HepG2 (cell line): ENCODE results near the gene HIBADH. TPM values are rescaled to one million over a fixed set of nuclear protein-coding genes. Genes with fewer than 3 reads are reported as not detected.

Experiments used
- ATAC-seq: fragments of 200-7000 bp; cut with Tn5 transposase; 3 replicates; pipeline ENCODE4 v1.9.1; 2020; ENCODE audit warnings: mild to moderate bottlenecking, moderate library complexity
- BruUV-seq: library from RNA; stranded (reverse); fragments of 400-500 nt; replicated peaks from 2 replicates; lab custom pipeline; 2021; lab: Mats Ljungman, UMichigan
- CTCF ChIA-PET: fragments of 300-600 bp; formaldehyde crosslinking; extraction: SDS; loops from one replicate; lab custom pipeline; 2021; ENCODE audit warnings: low total read pairs, inconsistent platforms, low intra/inter-chr PET ratio; lab: Yijun Ruan, JAX
- POLR2A ChIA-PET: fragments of 350-600 bp; sonication (Branson Sonifier 250); formaldehyde crosslinking; loops from one replicate; lab custom pipeline; 2020; ENCODE audit warnings: antibody characterized with exemption, inconsistent platforms; lab: Yijun Ruan, JAX
- DNase-seq: peaks from one replicate; pipeline ENCODE4 v3.0.0-alpha.2; 2015; ENCODE audit warnings: low spot score
- FAIRE-seq: peaks from 3 replicates; lab custom pipeline; 2011; peaks lifted over from hg19 to GRCh38; lab: Jason Lieb, UNC
- H2AFZ ChIP-seq: one replicate; pipeline ENCODE4 v1.6.1; 2011; ENCODE audit warnings: low read length, inconsistent platforms
- H3K27ac ChIP-seq: fragments of 300-600 bp; 3 replicates; pipeline ENCODE4 v1.8.0; 2011; ENCODE audit warnings: mixed run types, mild to moderate bottlenecking, mixed read lengths, low read length, inconsistent platforms; ENCODE audit not compliant: insufficient read depth; ENCODE audit errors: extremely low read length
- H3K27me3 ChIP-seq, 2 experiments: fragments of 200-600 bp in 1 of 2; 2 replicates in 1 of 2; 3 replicates in 1 of 2; pipeline versions ENCODE4 v1.6.0 to v1.8.0; 2011; ENCODE audit warnings: low read length in 2 of 2, mild to moderate bottlenecking in 2 of 2, moderate library complexity in 2 of 2, inconsistent platforms in 1 of 2; ENCODE audit not compliant: insufficient read depth in 2 of 2, control insufficient read depth in 1 of 2
- H3K36me3 ChIP-seq, 2 experiments: fragments of 200-600 bp in 1 of 2; replicated peaks in 1 of 2; 2 replicates in 1 of 2; 3 replicates in 1 of 2; pipeline versions ENCODE4 v1.5.1 to v1.8.0; 2011; ENCODE audit warnings: low read length in 2 of 2, inconsistent platforms in 1 of 2; ENCODE audit not compliant: insufficient read depth in 2 of 2, control insufficient read depth in 1 of 2
- H3K4me1 ChIP-seq: 2 replicates; pipeline ENCODE4 v1.5.1; 2012; ENCODE audit warnings: low read length, inconsistent platforms; ENCODE audit not compliant: insufficient read depth
- H3K4me2 ChIP-seq: 2 replicates; pipeline ENCODE4 v1.6.0; 2011; ENCODE audit warnings: low read depth, low read length, inconsistent platforms
- H3K4me3 ChIP-seq, 3 experiments: fragments of 200-600 bp in 1 of 3; sonication (generic), shearing (Covaris generic) in 1 of 3; replicated peaks in 1 of 3; 2 replicates each; pipeline ENCODE4 v1.5.1; 2011 to 2016; ENCODE audit warnings: low read length in 3 of 3, inconsistent platforms in 2 of 3, low read depth in 2 of 3, mild to moderate bottlenecking in 2 of 3, control low read depth in 1 of 3, mixed read lengths in 1 of 3; ENCODE audit not compliant: insufficient read depth in 1 of 3
- H3K79me2 ChIP-seq: one replicate; pipeline ENCODE4 v1.6.1; 2011; ENCODE audit warnings: low read length, inconsistent platforms; ENCODE audit not compliant: insufficient read depth
- H3K9ac ChIP-seq: 2 replicates; pipeline ENCODE4 v1.6.0; 2011; ENCODE audit warnings: mild to moderate bottlenecking, low read depth, low read length, inconsistent platforms; ENCODE audit not compliant: insufficient read depth
- H3K9me3 ChIP-seq: 2 replicates; pipeline ENCODE4 v1.5.1; 2012; ENCODE audit warnings: mild to moderate bottlenecking, low read length
- H4K20me1 ChIP-seq: 2 replicates; pipeline ENCODE4 v1.6.0; 2011; ENCODE audit warnings: inconsistent platforms, mild to moderate bottlenecking, low read length, moderate library complexity; ENCODE audit not compliant: insufficient read depth
- ARHGAP35 ChIP-seq: sonication (generic); formaldehyde crosslinking; IDR thresholded peaks from 2 replicates; pipeline ENCODE4 v1.9.0; 2022; ENCODE audit warnings: mild to moderate bottlenecking, inconsistent platforms, moderate library complexity, missing genetic modification reagents, borderline replicate concordance
- LRRFIP1 ChIP-seq: sonication (generic); formaldehyde crosslinking; conservative IDR thresholded peaks from 2 replicates; pipeline ENCODE4 v1.4.0; 2020; ENCODE audit warnings: missing genetic modification reagents
- MIER3 ChIP-seq: IDR thresholded peaks from 2 replicates; pipeline ENCODE4 v1.6.1; 2016; ENCODE audit warnings: missing compliant biosample characterization, borderline replicate concordance
- PCBP2 ChIP-seq: fragments of 200-400 bp; formaldehyde crosslinking; optimal IDR thresholded peaks from 2 replicates; pipeline ENCODE3; 2018; ENCODE audit warnings: low read length, low read depth; ENCODE audit not compliant: poor library complexity, severe bottlenecking
- RXRB ChIP-seq: IDR thresholded peaks from 2 replicates; pipeline ENCODE4 v1.6.1; 2016; ENCODE audit warnings: borderline replicate concordance, missing genetic modification reagents, missing compliant biosample characterization
- UBTF ChIP-seq: sonication (generic); formaldehyde crosslinking; IDR thresholded peaks from 2 replicates; pipeline ENCODE4 v1.4.0; 2020; ENCODE audit warnings: mild to moderate bottlenecking, missing genetic modification reagents
- ZFP37 ChIP-seq: sonication (generic); formaldehyde crosslinking; IDR thresholded peaks from 2 replicates; pipeline ENCODE4 v1.4.0; 2020; ENCODE audit warnings: missing genetic modification reagents, borderline replicate concordance
- ZKSCAN5 ChIP-seq: sonication (generic); formaldehyde crosslinking; IDR thresholded peaks from 2 replicates; pipeline ENCODE4 v1.5.1; 2020; ENCODE audit warnings: mild to moderate bottlenecking, missing genetic modification reagents
- ZNF558 ChIP-seq: sonication (generic); formaldehyde crosslinking; IDR thresholded peaks from 2 replicates; pipeline ENCODE4 v1.9.0; 2022; ENCODE audit warnings: mild to moderate bottlenecking, missing genetic modification reagents, borderline replicate concordance
- ZNF670 ChIP-seq: sonication (generic); formaldehyde crosslinking; IDR thresholded peaks from 2 replicates; pipeline ENCODE4 v1.8.0; 2022; ENCODE audit warnings: mild to moderate bottlenecking, missing genetic modification reagents, borderline replicate concordance
- ZNF672 ChIP-seq: sonication (generic); formaldehyde crosslinking; IDR thresholded peaks from 2 replicates; pipeline ENCODE4 v1.8.1; 2022; ENCODE audit warnings: missing genetic modification reagents
- WGBS: methylation state at CpG from one replicate; pipeline ENCODE4 v1.1.6; 2017; ENCODE audit warnings: low lambda C conversion rate; 5-methylcytosine and 5-hydroxymethylcytosine counted together
- in situ Hi-C: cut with HindIII; loops from 2 replicates; pipeline ENCODE4 v1.10.0; 2017; ENCODE audit warnings: low pct_unique_long_range_greater_than_20kb; ENCODE audit not compliant: extremely low pct_ligation_motif_present
- intact Hi-C: fragments of 100-400 bp; cut with micrococcal nuclease; formaldehyde crosslinking; loops from one replicate; pipeline ENCODE4 v1.10.0; 2022; ENCODE audit not compliant: unreplicated experiment
- polyA plus RNA-seq, 8 experiments: library from polyadenylated mRNA; depleted of rRNA in 3 of 8; stranded (reverse) in 7 of 8; unstranded in 1 of 8; fragments of >200 nt; fragmentation: Illumina TruSeq in 4 of 8; extraction: Trizol in 4 of 8; gene quantifications; 2 replicates each; pipeline versions ENCODE4 v1.2.1 to v1.2.3, GENCODE V29; 2011 to 2016; ENCODE audit warnings: low read depth in 4 of 8, missing spikeins in 1 of 8, mixed read lengths in 1 of 8; ENCODE audit not compliant: insufficient read depth in 1 of 8
- total RNA-seq, 5 experiments: library from RNA; depleted of rRNA; stranded (reverse); fragments of >200 nt; fragmentation: Illumina TruSeq; extraction: Trizol; gene quantifications; 2 replicates each; pipeline ENCODE4 v1.2.3, GENCODE V29; 2016; ENCODE audit warnings: low read depth in 1 of 5
- TF ChIP-seq, protein P1 (sequence below): sonication (generic); formaldehyde crosslinking; IDR thresholded peaks from 2 replicates; pipeline ENCODE4 v1.5.1; 2020; ENCODE audit warnings: mild to moderate bottlenecking, moderate library complexity, missing genetic modification reagents
- TF ChIP-seq, protein P2 (sequence below): sonication (generic); formaldehyde crosslinking; IDR thresholded peaks from 2 replicates; pipeline ENCODE4 v1.9.0; 2021; ENCODE audit warnings: missing genetic modification reagents, mild to moderate bottlenecking, borderline replicate concordance
- TF ChIP-seq, protein P3 (sequence below): IDR thresholded peaks from 2 replicates; pipeline ENCODE4 v1.6.1; 2016; ENCODE audit warnings: low read depth, control low read depth

The HIBADH gene
- total and polyA plus RNA-seq, 2 of the 13 experiments (the other 11 are each of a cell fraction or from before 2014, with no cell fraction given) = 49.9 to 59.5 TPM

DNA sequence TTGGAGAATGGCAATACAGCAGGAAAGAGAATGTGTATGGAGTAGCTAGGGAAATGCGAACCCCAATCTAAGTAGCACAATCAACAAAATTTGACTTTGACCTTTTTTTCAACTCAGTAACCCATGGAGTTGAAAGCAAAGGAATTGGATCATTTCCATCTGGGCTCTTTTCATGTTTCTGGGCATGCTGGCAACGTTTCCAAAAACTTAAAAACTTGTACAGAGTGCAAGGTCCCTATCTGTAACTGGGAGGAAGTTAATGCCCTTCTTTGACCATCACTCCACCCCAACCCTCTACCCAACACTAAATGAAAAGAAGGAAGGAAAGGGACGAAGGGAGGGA is 1.3 kb upstream of the HIBADH start:
- in situ Hi-C loops (no loop called here), intact Hi-C loops (loop anchor here (1.0 kb wide), 1 partner anchor 76 kb away; the partner anchor contains the start of gene TAX1BP1)
- ChIA-PET POLR2A (interaction anchor here (0.9 to 2.6 kb wide), 2 partner anchors 15 to 30 kb away, joined by 5 to 8 read pairs; no protein-coding TSS in a partner anchor), CTCF (interaction anchor here (1.2 kb wide), 1 partner anchor 111 kb away, joined by 3 read pairs; no protein-coding TSS in a partner anchor)
- Histone ChIP-seq H3K27me3 (no peaks in the 10 kb centered on the region; a peak in 1 of 5 replicates), H3K79me2 (peaks cover 22% of the 10 kb centered on the region), H4K20me1 (no peaks in the 10 kb centered on the region), H3K9ac (peak overlapping the region; percentile 91), H3K4me2 (peak overlapping the region; percentile 81), H3K36me3 (no peaks in the 10 kb centered on the region), H3K4me3 (peak overlapping the region; percentile 56 to 87 (median 69)), H3K9me3 (no peaks in the 10 kb centered on the region), H3K4me1 (peaks cover 33% of the 10 kb centered on the region), H3K27ac (peak overlapping the region; percentile 91), H2AFZ (peak overlapping the region; percentile 97)
- 19% methylated on average over 3 of the region's 3 CpGs for WGBS
- no TSS peak for BruUV-seq
- no peak for ATAC-seq
- DNase-seq = no peak
- FAIRE-seq = no peak
- no peak for TF ChIP-seq ZFP37 (CRISPR knock-in tag)
- no peak for TF ChIP-seq ARHGAP35
- 0 out of 2 replicates have a peak, but pooled peaks have one; percentile 15 for TF ChIP-seq ZKSCAN5 (CRISPR knock-in tag)
- TF ChIP-seq, protein P1, sequence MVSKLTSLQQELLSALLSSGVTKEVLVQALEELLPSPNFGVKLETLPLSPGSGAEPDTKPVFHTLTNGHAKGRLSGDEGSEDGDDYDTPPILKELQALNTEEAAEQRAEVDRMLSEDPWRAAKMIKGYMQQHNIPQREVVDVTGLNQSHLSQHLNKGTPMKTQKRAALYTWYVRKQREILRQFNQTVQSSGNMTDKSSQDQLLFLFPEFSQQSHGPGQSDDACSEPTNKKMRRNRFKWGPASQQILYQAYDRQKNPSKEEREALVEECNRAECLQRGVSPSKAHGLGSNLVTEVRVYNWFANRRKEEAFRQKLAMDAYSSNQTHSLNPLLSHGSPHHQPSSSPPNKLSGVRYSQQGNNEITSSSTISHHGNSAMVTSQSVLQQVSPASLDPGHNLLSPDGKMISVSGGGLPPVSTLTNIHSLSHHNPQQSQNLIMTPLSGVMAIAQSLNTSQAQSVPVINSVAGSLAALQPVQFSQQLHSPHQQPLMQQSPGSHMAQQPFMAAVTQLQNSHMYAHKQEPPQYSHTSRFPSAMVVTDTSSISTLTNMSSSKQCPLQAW (CRISPR knock-in tag) = 0 out of 2 replicates have a peak, but pooled peaks have one; percentile 2
- TF ChIP-seq PCBP2 = no peak
- TF ChIP-seq RXRB = 0 out of 2 replicates have a peak, but pooled peaks have one; percentile 1
- TF ChIP-seq, protein P2, sequence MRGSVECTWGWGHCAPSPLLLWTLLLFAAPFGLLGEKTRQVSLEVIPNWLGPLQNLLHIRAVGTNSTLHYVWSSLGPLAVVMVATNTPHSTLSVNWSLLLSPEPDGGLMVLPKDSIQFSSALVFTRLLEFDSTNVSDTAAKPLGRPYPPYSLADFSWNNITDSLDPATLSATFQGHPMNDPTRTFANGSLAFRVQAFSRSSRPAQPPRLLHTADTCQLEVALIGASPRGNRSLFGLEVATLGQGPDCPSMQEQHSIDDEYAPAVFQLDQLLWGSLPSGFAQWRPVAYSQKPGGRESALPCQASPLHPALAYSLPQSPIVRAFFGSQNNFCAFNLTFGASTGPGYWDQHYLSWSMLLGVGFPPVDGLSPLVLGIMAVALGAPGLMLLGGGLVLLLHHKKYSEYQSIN = no peak
- 0 out of 2 replicates have a peak, but pooled peaks have one; percentile 1 for TF ChIP-seq ZNF670 (CRISPR knock-in tag)
- no peak for TF ChIP-seq ZNF672 (CRISPR knock-in tag)
- TF ChIP-seq, protein P3, sequence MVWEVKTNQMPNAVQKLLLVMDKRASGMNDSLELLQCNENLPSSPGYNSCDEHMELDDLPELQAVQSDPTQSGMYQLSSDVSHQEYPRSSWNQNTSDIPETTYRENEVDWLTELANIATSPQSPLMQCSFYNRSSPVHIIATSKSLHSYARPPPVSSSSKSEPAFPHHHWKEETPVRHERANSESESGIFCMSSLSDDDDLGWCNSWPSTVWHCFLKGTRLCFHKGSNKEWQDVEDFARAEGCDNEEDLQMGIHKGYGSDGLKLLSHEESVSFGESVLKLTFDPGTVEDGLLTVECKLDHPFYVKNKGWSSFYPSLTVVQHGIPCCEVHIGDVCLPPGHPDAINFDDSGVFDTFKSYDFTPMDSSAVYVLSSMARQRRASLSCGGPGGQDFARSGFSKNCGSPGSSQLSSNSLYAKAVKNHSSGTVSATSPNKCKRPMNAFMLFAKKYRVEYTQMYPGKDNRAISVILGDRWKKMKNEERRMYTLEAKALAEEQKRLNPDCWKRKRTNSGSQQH = no peak
- 0 out of 2 replicates have a peak, but pooled peaks have one; percentile 25 for TF ChIP-seq UBTF
- TF ChIP-seq ZNF558 = no peak
- TF ChIP-seq LRRFIP1 (CRISPR knock-in tag) = no peak
- TF ChIP-seq MIER3 (CRISPR knock-in tag) = no peak
